Ectodermal cell (in vitro differentiated cells): ENCODE measurements around the gene SH3YL1.

Experiments
- H3K27ac ChIP-seq: 2 replicates; pipeline ENCODE4 v1.7.0; 2013; ENCODE audit warnings: mild to moderate bottlenecking, low read depth, low read length; ENCODE audit not compliant: insufficient read depth, poor library complexity, severe bottlenecking
- H3K27me3 ChIP-seq: 2 replicates; pipeline ENCODE4 v1.7.0; 2013; ENCODE audit warnings: mild to moderate bottlenecking, low read length; ENCODE audit not compliant: insufficient read depth, control insufficient read depth, poor library complexity, severe bottlenecking
- H3K36me3 ChIP-seq: one replicate; pipeline ENCODE4 v1.7.0; 2013; ENCODE audit warnings: low read length; ENCODE audit not compliant: control insufficient read depth, insufficient read depth
- H3K4me1 ChIP-seq: one replicate; pipeline ENCODE4 v1.7.0; 2013; ENCODE audit warnings: low read length; ENCODE audit not compliant: control insufficient read depth, insufficient read depth
- H3K4me3 ChIP-seq: 2 replicates; pipeline ENCODE4 v1.7.0; 2013; ENCODE audit warnings: low read depth, low read length, control low read depth; ENCODE audit not compliant: insufficient read depth
- H3K9me3 ChIP-seq: 2 replicates; pipeline ENCODE4 v1.7.0; 2013; ENCODE audit warnings: mild to moderate bottlenecking, low read length, moderate library complexity; ENCODE audit not compliant: control insufficient read depth
- WGBS, 2 experiments: methylation state at CpG; one replicate each; pipeline ENCODE4 v1.1.7; 2013; ENCODE audit warnings: missing lambda C conversion rate in 2 of 2; 5-methylcytosine and 5-hydroxymethylcytosine counted together

The SH3YL1 gene

DNA sequence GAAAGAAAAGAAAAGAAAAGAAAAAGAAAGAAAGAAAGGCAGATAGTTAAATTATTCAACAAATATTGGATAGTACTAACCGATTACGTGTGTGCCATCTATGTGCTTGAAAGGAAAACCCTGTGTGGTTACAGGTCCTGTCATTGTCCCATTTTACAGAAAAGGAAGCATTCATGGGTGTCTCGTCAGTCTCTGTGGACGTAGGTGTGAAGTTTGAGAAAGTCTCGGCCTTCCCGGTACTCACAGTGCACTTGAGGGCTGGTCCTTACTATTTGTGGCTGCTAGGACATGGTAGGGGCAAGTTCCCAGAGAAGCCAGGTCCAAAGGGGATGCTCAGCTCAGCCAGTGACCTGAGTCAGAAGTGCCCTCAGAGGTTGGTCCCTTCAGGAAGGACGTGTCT is 19.3 kb downstream of the SH3YL1 start:
- 92 to 93% methylated on average over 7 of the region's 7 CpGs for WGBS, 2 experiments
- H3K27ac ChIP-seq, result no peak overlapping the region
- no peaks in the 10 kb centered on the region for H3K27me3 ChIP-seq
- no peaks in the 10 kb centered on the region for H3K9me3 ChIP-seq
- H3K4me3 ChIP-seq, result no peak overlapping the region
- H3K36me3 ChIP-seq, result peaks cover 5% of the 10 kb centered on the region
- H3K4me1 ChIP-seq, result no peaks in the 10 kb centered on the region

DNA sequence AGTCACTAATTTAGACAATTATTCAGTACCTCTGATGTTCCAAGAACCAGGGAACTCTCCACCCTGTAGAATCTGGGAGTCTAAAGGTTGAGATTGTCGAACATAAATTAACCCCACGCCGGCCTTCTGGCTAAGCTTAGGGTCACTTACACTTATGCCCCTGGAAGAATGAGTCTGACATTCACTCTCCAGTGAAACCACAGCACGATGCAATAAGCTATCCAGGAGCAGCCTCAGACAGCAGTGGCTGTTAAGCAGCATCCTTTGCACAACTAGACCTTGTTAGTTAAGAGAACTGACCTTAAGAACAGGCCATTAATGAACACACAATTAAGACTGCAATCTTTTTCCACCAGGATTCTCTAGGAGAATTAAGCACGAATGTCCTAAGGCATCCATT is 25.0 kb downstream of the SH3YL1 start:
- H3K27ac ChIP-seq, result no peak overlapping the region
- 92 to 97% methylated on average over 5 of the region's 5 CpGs for WGBS, 2 experiments

DNA sequence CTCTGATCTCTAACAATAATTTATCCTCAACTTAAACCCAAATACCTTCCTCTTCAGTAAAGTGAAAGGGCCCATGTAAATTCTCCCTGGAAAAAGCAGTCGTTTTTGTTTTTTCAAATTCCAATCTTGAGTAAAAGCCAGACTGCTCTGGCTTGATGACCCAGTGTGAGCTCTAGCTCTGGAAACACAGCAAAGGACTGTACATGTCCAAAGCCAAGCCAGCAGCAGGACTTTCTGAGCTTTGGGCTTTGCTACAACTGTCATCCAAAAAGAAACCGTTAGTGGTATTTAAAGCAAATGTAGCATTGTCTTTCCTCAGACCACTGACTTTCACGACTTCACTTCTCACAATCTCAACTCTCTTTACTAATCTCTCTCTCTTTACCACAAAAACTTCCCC is 25.4 kb downstream of the SH3YL1 start:
- Histone ChIP-seq H3K4me1 (no peaks in the 10 kb centered on the region), H3K9me3 (no peaks in the 10 kb centered on the region), H3K4me3 (no peak overlapping the region), H3K36me3 (no peaks in the 10 kb centered on the region), H3K27me3 (no peaks in the 10 kb centered on the region), H3K27ac (no peak overlapping the region)
- WGBS, 2 experiments, result 85 to 91% methylated on average over 3 of the region's 3 CpGs

More for the DNA sequence above, 25.0 kb downstream of the SH3YL1 start:
- no peaks in the 10 kb centered on the region for H3K9me3 ChIP-seq
- H3K4me3 ChIP-seq, result no peak overlapping the region
- no peaks in the 10 kb centered on the region for H3K4me1 ChIP-seq
- no peaks in the 10 kb centered on the region for H3K36me3 ChIP-seq
- H3K27me3 ChIP-seq, result no peaks in the 10 kb centered on the region

DNA sequence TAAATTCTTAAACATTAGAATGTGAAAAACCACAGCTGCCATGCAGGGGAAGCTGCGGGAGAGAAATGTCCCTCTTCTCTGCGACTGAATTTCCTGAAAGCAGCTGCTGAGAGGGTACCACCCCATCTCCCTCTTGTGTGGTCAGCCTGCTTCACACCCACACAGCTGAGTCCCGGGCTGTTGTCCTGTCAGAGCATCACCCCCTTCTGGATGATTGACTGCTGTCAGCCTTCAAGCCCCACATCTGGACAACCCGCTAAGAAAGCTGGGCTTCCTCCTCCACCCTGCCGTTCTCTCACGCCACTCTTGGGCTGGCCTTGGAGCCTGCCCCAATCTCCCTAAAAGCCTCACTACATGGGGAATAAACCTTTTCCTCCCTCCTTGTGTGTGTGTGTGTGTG is 26.0 kb downstream of the SH3YL1 start:
- H3K27me3 ChIP-seq, result no peaks in the 10 kb centered on the region
- no peaks in the 10 kb centered on the region for H3K9me3 ChIP-seq
- no peaks in the 10 kb centered on the region for H3K4me1 ChIP-seq
- no peaks in the 10 kb centered on the region for H3K36me3 ChIP-seq
- H3K27ac ChIP-seq, result no peak overlapping the region
- 63 to 65% methylated on average over 6 of the region's 6 CpGs for WGBS, 2 experiments
- H3K4me3 ChIP-seq, result no peak overlapping the region

DNA sequence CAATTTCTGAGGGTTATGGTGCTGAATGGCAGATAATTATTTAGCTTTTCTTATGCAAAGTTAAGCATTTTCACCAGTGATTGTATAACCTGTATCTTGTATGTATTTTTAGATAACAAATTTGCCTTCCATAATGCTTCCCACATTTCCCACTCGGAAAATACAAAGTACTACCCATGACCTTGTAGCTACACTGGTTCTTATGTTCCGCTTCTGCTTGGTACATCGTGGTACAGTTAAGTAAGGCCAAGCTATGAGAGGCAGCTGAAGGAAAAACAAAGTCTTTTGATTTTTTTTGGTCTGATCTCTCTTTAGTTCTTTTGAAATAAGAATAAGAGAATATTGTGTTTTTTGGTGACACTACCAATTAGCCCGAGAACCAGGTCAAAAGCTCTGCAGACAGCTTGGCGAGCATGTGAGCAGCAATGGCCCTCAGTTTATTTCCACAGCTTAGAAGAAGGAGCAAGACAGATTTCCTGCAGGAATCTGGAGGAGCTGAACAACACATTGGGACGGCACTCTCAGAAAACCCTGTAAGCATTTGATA is 26.8 kb downstream of the SH3YL1 start:
- Histone ChIP-seq H3K36me3 (no peaks in the 10 kb centered on the region), H3K27ac (no peak overlapping the region)
- WGBS, 2 experiments, result 93 to 94% methylated on average over 6 of the region's 6 CpGs

DNA sequence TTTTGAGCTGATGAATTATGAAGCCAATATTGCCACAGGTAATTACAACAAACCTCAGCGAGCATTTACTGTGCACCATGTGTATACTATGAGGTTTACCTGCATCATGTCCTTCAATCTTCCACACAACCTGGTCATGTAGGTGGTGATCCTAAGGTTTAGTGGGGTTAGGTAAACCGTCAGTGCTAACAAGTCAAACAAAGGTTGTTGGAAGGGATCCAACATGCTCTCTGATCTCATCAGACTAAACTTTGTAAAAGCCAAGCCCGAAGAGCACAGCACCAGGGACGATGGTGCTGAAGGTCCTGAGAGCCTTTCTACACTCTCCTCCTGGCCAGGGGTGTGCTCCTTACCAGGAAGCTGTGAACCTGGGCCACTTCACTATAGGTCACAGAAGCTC is 29.4 kb downstream of the SH3YL1 start:
- Histone ChIP-seq H3K4me3 (no peak overlapping the region), H3K9me3 (no peaks in the 10 kb centered on the region)
- WGBS, 2 experiments, result 93% methylated on average over 4 of the region's 4 CpGs

More for the DNA sequence above, 26.8 kb downstream of the SH3YL1 start:
- no peaks in the 10 kb centered on the region for H3K9me3 ChIP-seq
- no peaks in the 10 kb centered on the region for H3K27me3 ChIP-seq
- H3K4me3 ChIP-seq, result no peak overlapping the region
- no peaks in the 10 kb centered on the region for H3K4me1 ChIP-seq

DNA sequence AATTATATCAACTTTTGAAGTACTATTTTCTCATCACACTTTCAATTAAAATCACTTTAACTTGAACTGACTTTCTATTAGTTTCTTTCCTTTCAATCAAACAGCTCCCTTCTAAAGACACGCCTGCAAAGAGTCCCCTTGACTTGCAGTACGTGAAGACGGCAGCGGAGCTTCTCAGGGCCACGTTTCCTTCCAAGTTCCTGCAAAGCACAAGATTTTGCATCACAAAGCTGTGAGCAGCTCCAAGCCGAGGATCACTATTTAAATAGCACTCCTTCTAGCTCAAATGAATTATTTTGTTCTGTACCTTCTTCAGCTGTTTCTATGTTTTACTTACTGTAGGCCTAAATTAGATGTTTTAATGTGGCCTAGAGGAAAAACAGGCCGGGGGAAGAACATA is 30.8 kb downstream of the SH3YL1 start:
- WGBS, 2 experiments, result 25 to 35% methylated on average over 7 of the region's 7 CpGs

More for the DNA sequence above, 29.4 kb downstream of the SH3YL1 start:
- Histone ChIP-seq H3K27me3 (no peaks in the 10 kb centered on the region), H3K36me3 (no peaks in the 10 kb centered on the region), H3K4me1 (no peaks in the 10 kb centered on the region), H3K27ac (no peak overlapping the region)

DNA sequence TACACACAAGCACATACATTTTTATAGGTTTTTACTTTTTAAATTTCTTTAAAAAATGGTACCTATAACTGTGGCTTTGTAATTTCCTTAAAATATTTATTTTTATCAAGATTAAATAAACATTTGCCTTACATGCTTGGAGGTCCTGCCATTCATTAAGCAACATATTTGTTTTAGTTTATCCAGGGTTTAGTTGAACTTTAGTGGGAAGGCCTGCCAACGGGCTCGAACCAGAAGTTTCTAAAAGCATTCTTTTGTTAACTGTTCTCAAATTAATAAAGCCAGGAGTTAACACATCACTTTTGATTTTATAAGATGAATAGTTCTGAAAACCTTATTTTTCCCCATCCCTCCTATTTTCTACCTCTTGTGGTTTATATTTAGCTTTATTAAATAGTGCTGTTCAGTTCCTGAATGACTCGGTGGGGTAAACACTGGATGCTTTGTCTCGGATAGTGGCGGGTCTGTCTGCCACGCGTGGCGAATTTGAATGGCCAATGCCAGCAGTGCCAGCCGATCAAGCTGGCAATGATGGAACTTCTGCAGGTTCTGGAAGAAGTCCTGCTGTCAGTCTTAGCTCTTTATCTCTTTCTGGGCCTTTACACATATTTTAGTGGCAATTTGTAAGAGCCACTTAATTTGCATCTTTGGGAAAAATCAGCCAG is 32.2 kb downstream of the SH3YL1 start:
- WGBS, 2 experiments, result 96% methylated on average over 9 of the region's 9 CpGs

More for the DNA sequence above, 30.8 kb downstream of the SH3YL1 start:
- H3K36me3 ChIP-seq, result no peaks in the 10 kb centered on the region
- no peaks in the 10 kb centered on the region for H3K27me3 ChIP-seq
- no peak overlapping the region for H3K27ac ChIP-seq
- H3K4me1 ChIP-seq, result no peaks in the 10 kb centered on the region
- H3K9me3 ChIP-seq, result no peaks in the 10 kb centered on the region
- H3K4me3 ChIP-seq, result no peak overlapping the region

DNA sequence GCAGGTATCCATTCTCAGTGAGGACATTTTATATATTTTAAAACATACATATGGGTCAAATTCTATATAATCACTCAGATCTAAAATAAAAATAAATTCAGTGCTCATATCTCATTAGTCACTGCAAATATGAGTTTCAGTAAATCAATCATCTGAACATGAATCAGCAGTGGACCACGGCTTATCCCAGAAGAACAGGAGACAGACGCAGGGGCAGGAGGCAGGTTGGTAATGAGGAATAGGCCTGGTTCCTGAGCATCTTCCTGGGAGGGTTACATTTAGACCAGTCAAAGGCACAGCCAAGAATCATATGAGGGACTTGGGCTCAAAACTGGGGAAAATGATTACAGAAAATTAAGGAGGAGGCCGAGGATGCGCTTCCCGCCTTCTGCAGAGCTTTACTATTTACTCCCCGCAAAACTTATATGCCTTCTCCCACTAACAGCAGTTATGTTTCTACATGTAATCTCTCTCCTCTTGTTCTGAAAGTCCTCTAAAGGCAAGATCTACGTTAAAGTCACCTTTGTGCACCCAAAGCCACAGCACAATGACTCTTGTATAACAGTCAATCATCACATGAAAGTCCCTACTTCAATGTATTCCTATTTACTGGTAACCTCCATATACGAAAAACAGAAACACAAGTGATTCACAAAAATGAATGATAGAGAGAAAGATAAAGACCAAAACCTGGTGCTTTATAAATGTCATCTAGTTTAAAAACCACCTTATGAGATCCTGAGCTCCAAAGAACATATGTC is 35.1 kb downstream of the SH3YL1 start:
- Histone ChIP-seq H3K27ac (no peak overlapping the region), H3K36me3 (no peaks in the 10 kb centered on the region), H3K9me3 (no peaks in the 10 kb centered on the region), H3K4me1 (no peaks in the 10 kb centered on the region), H3K27me3 (no peaks in the 10 kb centered on the region), H3K4me3 (no peak overlapping the region)
- 96% methylated on average over 7 to 8 of the region's 8 CpGs for WGBS, 2 experiments

More for the DNA sequence above, 32.2 kb downstream of the SH3YL1 start:
- H3K4me1 ChIP-seq, result no peaks in the 10 kb centered on the region
- H3K27ac ChIP-seq, result no peak overlapping the region
- H3K9me3 ChIP-seq, result no peaks in the 10 kb centered on the region
- no peak overlapping the region for H3K4me3 ChIP-seq
- no peaks in the 10 kb centered on the region for H3K27me3 ChIP-seq
- no peaks in the 10 kb centered on the region for H3K36me3 ChIP-seq

DNA sequence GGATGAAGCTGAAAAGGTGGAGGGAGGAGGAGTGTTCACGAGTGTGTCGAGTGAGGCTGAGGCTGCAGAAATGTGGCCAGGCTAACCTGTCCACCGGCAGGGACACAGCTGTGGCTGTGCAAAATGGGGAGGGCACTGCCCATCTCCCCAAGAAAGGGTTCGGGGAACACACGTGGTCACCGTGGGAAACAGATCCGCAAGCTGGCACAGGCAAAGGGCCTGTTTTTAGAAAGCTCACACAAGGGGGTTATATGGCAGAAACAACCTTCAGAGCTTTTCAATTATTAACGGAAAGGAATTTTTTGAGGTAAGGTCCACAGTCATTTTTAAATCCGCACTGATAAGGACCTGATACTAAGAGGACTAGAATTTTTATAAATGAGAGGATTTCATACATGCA is 35.7 kb downstream of the SH3YL1 start:
- Histone ChIP-seq H3K27ac (no peak overlapping the region), H3K27me3 (no peaks in the 10 kb centered on the region), H3K4me3 (no peak overlapping the region), H3K9me3 (no peaks in the 10 kb centered on the region), H3K4me1 (no peaks in the 10 kb centered on the region), H3K36me3 (no peaks in the 10 kb centered on the region)
- 93% methylated on average over 9 of the region's 9 CpGs for WGBS, 2 experiments
